ENCODE results near the gene ZNF407. TPM values are rescaled to one million over a fixed set of nuclear protein-coding genes. Genes with fewer than 3 reads are reported as not detected.

The ZNF407 gene
- total RNA-seq, 2 experiments from 2014 or later = 11.7 to 13.4 TPM

DNA sequence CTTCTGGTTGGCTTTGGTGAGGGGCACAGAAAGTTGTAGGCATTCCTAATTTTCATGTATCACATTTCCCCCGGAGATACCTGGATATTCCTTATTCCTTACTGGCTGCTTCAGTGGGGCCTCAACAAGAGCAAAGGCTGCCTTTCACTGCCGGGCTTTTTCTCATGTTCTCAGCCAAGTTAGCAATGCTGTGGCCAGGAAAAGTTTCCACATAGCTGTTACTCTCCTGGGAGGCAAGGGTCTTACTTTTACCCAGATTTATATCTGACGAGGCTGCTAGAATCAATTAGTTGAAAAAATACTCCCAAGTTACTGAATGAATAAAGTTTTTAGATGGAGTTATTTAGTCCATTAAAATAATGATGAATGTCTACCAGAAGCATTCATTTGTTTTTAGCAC, 230.5 kb downstream of the ZNF407 start:
- CTCF ChIA-PET = no interaction called here
- Mint-ChIP-seq H3K27me3 (no peaks in the 10 kb centered on the region), H3K9me3 (no peaks in the 10 kb centered on the region), H3K36me3 (ENCODE audit: low read depth) (peaks cover 4% of the 10 kb centered on the region), H3K4me3 (no peak overlapping the region), H3K27ac (no peak overlapping the region), H3K4me1 (peaks cover 2% of the 10 kb centered on the region)
- POLR2A ChIA-PET = no interaction called here
- no peak for DNase-seq

- Mint-ChIP-seq H3K4me1 (peaks cover 4% of the 10 kb centered on the region), H3K36me3 (ENCODE audit: low read depth) (no peaks in the 10 kb centered on the region), H3K4me3 (no peak overlapping the region), H3K27ac (no peak overlapping the region), H3K27me3 (no peaks in the 10 kb centered on the region), H3K9me3 (no peaks in the 10 kb centered on the region)
- ChIA-PET CTCF (no interaction called here), POLR2A (no interaction called here)
- no peak for DNase-seq
These were observed 234.0 kb downstream of the ZNF407 start for GRCh38 chr18:74831571-74832250.

DNA sequence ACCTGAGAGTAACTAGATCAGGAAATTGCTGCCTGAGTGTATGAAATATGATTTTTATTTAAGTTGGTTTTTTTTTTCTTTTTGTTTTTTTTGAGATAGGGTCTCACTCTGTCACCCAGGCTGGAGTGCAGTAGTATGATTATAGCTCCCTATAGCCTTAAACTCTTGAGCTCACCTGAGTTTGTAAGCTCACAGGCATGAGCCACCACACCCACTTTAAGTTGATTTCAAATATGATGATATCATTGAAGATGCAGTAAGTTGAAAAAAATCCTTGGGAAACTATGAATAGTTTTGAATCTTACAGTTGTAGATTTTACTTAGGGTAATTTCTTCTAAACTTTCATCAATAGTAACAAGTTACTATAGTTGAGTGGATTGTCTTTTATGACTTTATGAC, 234.7 kb downstream of the ZNF407 start:
- peaks cover 4% of the 10 kb centered on the region for H3K4me1 Mint-ChIP-seq
- H3K27me3 Mint-ChIP-seq = no peaks in the 10 kb centered on the region
- no peak overlapping the region for H3K27ac Mint-ChIP-seq
- ChIA-PET CTCF (interaction anchor here (1.1 kb wide), 1 partner anchor 13 kb away, joined by 3 read pairs; no protein-coding TSS in a partner anchor), POLR2A (no interaction called here)
- H3K36me3 Mint-ChIP-seq (ENCODE audit: low read depth) = no peaks in the 10 kb centered on the region
- no peaks in the 10 kb centered on the region for H3K9me3 Mint-ChIP-seq
- no peak overlapping the region for H3K4me3 Mint-ChIP-seq
- DNase-seq = no peak

DNA sequence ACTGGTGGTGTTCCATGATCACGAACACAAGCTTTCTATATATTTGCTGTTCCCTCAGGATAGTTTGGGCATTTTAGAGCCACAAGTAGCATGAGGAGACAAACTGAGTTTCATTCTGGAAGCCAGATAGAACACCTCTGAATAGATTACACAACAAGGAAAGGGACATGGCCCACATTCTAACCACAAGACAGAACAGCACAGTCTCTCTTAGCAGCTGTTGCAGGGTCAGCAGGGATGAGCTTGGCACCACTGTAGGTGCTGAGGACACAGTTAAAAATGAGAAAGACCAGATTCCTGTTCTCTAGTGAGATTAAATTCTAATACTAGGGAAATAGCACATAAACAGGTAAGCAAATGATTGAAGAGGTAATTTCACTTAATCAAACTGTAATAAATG, 235.3 kb downstream of the ZNF407 start:
- H3K27me3 Mint-ChIP-seq = no peaks in the 10 kb centered on the region
- peaks cover 5% of the 10 kb centered on the region for H3K4me1 Mint-ChIP-seq
- H3K27ac Mint-ChIP-seq = no peak overlapping the region
- CTCF ChIA-PET = interaction anchor here (1.1 kb wide), 1 partner anchor 14 kb away, joined by 3 read pairs; no protein-coding TSS in a partner anchor
- no peak for DNase-seq
- no peaks in the 10 kb centered on the region for H3K36me3 Mint-ChIP-seq (ENCODE audit: low read depth)
- no peaks in the 10 kb centered on the region for H3K9me3 Mint-ChIP-seq
- H3K4me3 Mint-ChIP-seq = no peak overlapping the region
- POLR2A ChIA-PET = no interaction called here

DNA sequence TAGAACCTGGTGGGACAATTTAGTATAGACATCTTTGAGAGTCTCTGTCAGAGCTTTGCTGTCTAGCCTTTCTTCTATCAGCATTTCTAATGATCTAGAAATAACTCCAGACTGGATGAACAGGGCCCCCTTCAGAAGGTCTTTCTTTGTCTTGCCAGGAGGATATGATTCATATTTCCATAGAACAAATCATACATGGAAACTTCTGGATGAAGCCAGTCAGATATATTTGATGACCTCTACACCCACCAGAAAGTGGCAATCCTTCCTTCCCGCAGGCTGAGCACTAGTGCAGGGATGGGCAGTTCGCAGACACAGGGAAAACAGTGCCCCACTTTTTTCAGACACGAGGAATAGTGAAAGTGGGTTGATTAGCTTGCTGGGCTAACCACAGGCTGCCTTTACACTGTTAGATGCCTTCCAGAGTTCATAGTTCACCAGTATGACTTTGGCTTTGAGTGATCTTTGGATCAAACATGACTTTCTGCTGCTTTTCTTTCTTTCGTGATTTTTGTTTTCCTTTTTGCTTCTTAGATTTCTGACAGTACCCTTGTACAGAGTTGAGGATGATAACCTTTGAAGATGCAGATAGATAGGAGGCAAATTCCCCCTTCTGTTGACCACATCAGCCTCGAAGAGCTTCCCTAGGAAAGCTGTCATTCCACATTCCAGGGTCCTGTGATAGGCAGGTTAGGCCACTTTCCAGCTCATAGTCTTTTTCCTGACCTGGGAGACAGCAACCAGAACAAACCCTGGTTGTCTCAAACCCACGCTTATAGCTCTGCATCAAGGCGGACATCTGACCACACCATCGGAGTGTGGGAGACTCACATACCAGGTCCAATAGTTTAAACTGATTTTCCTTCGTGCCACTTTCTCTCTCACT, 237.0 kb downstream of the ZNF407 start:
- DNase-seq = no peak
- Mint-ChIP-seq H3K36me3 (ENCODE audit: low read depth) (peaks cover 5% of the 10 kb centered on the region), H3K9me3 (no peaks in the 10 kb centered on the region), H3K27ac (no peak overlapping the region), H3K4me3 (no peak overlapping the region), H3K4me1 (peaks cover 13% of the 10 kb centered on the region), H3K27me3 (no peaks in the 10 kb centered on the region)
- POLR2A ChIA-PET = no interaction called here
- CTCF ChIA-PET = no interaction called here

DNA sequence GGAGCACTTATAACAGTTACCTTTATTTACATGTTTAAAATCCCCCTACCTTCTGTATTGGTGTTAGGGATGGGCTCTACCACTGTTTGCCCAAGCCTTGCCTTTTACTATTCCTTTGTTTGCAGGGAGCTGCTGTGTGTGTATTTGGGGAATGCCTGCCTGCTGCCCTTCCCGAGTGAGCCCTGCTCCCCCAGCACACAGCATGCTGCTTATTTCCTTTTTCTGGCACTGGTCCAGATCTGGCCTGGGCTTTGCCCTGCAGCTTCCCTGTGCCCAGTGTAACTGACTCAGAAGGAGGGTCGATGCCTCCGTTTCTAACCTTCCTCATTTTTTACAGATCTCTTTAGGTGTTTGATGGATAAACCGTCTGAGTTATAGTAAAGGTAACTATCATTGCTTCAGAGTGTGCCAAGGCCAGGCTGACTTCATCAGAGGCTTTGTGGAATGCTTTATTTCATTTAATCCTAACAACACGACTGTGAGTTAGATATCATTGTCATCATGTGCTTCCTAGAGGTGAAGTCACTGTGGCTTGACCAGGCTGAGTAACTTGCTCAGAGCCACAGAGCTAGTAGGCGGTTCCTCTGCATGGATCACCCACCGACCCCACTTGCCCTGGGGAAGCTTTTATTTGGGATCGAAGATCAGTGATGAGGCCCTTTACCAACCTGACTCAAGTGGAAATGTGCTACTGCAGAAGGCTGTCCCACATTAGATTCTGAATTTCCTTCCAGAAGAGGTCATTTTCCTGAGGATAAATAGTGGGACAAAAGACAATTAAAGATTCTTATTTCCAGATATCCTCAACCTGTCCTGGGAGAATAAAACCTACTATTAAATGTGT, 238.8 kb downstream of the ZNF407 start:
- H3K4me3 Mint-ChIP-seq = no peak overlapping the region
- ChIA-PET CTCF (no interaction called here), POLR2A (no interaction called here)
- no peak overlapping the region for H3K27ac Mint-ChIP-seq
- H3K4me1 Mint-ChIP-seq = peaks cover 32% of the 10 kb centered on the region
- no peak for DNase-seq
- peaks cover 16% of the 10 kb centered on the region for H3K36me3 Mint-ChIP-seq (ENCODE audit: low read depth)
- H3K9me3 Mint-ChIP-seq = no peaks in the 10 kb centered on the region
- no peaks in the 10 kb centered on the region for H3K27me3 Mint-ChIP-seq

- POLR2A ChIA-PET = no interaction called here
- no peaks in the 10 kb centered on the region for H3K27me3 Mint-ChIP-seq
- H3K4me3 Mint-ChIP-seq = no peak overlapping the region
- H3K4me1 Mint-ChIP-seq = peaks cover 28% of the 10 kb centered on the region
- H3K36me3 Mint-ChIP-seq (ENCODE audit: low read depth) = peaks cover 16% of the 10 kb centered on the region
- no peaks in the 10 kb centered on the region for H3K9me3 Mint-ChIP-seq
- peak overlapping the region; percentile 65 for H3K27ac Mint-ChIP-seq
- peak; percentile 25 for DNase-seq
- CTCF ChIA-PET = interaction anchor here (1.0 kb wide), 1 partner anchor 55 kb away, joined by 3 read pairs; no protein-coding TSS in a partner anchor
These were observed 243.0 kb downstream of the ZNF407 start for GRCh38 chr18:74840492-74841167.

GRCh38 chr18:74841248-74841647, 243.6 kb downstream of the ZNF407 start:
- Mint-ChIP-seq H3K27ac (no peak overlapping the region), H3K4me3 (no peak overlapping the region), H3K27me3 (no peaks in the 10 kb centered on the region), H3K36me3 (ENCODE audit: low read depth) (peaks cover 16% of the 10 kb centered on the region), H3K4me1 (peaks cover 28% of the 10 kb centered on the region), H3K9me3 (no peaks in the 10 kb centered on the region)
- ChIA-PET POLR2A (no interaction called here), CTCF (interaction anchor here (1.0 kb wide), 1 partner anchor 54 kb away, joined by 3 read pairs; no protein-coding TSS in a partner anchor)
- no peak for DNase-seq

GRCh38 chr18:74849301-74849700, 251.6 kb downstream of the ZNF407 start:
- no peaks in the 10 kb centered on the region for H3K27me3 Mint-ChIP-seq
- ChIA-PET CTCF (no interaction called here), POLR2A (no interaction called here)
- H3K4me3 Mint-ChIP-seq = no peak overlapping the region
- no peak for DNase-seq
- H3K36me3 Mint-ChIP-seq (ENCODE audit: low read depth) = no peaks in the 10 kb centered on the region
- no peak overlapping the region for H3K27ac Mint-ChIP-seq
- no peaks in the 10 kb centered on the region for H3K9me3 Mint-ChIP-seq
- H3K4me1 Mint-ChIP-seq = no peaks in the 10 kb centered on the region

DNA sequence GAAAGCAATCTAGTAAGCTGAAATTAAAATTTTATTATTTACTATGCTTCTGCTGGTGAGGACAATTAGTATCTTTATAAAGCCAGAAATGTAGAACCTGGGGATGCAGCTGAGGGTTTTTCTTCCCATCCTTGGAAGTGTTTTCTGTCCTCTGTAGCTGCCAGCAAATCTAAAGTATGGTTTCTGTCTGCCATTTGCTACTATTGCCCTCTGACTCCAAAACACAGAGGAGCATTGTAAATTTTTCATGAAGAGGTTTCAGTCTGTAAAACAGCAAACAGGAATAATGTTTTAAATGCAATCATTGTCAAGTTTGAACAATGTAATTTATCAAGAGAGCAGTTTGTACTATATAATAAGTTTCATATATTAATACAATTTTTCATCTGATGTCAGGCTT, 258.8 kb downstream of the ZNF407 start:
- POLR2A ChIA-PET = no interaction called here

GRCh38 chr18:74856928-74857327, 259.3 kb downstream of the ZNF407 start:
- CTCF ChIA-PET = no interaction called here
- DNase-seq = no peak
- POLR2A ChIA-PET = no interaction called here

More for the DNA sequence above, 258.8 kb downstream of the ZNF407 start:
- Mint-ChIP-seq H3K4me1 (no peaks in the 10 kb centered on the region), H3K36me3 (ENCODE audit: low read depth) (no peaks in the 10 kb centered on the region), H3K27ac (no peak overlapping the region), H3K9me3 (no peaks in the 10 kb centered on the region), H3K4me3 (no peak overlapping the region), H3K27me3 (no peaks in the 10 kb centered on the region)
- no peak for DNase-seq
- CTCF ChIA-PET = no interaction called here

GRCh38 chr18:74857901-74858300, 260.2 kb downstream of the ZNF407 start:
- no peaks in the 10 kb centered on the region for H3K9me3 Mint-ChIP-seq
- no peak overlapping the region for H3K27ac Mint-ChIP-seq
- H3K36me3 Mint-ChIP-seq (ENCODE audit: low read depth) = no peaks in the 10 kb centered on the region
- ChIA-PET CTCF (no interaction called here), POLR2A (no interaction called here)
- H3K4me1 Mint-ChIP-seq = no peaks in the 10 kb centered on the region
- DNase-seq = no peak
- H3K27me3 Mint-ChIP-seq = no peaks in the 10 kb centered on the region
- no peak overlapping the region for H3K4me3 Mint-ChIP-seq

More at GRCh38 chr18:74856928-74857327, 259.3 kb downstream of the ZNF407 start:
- Mint-ChIP-seq H3K4me1 (no peaks in the 10 kb centered on the region), H3K27ac (no peak overlapping the region), H3K4me3 (no peak overlapping the region), H3K27me3 (no peaks in the 10 kb centered on the region), H3K36me3 (ENCODE audit: low read depth) (no peaks in the 10 kb centered on the region), H3K9me3 (no peaks in the 10 kb centered on the region)

GRCh38 chr18:74861154-74861553, 263.5 kb downstream of the ZNF407 start:
- no peak overlapping the region for H3K4me3 Mint-ChIP-seq
- no peaks in the 10 kb centered on the region for H3K9me3 Mint-ChIP-seq
- POLR2A ChIA-PET = no interaction called here
- H3K27me3 Mint-ChIP-seq = no peaks in the 10 kb centered on the region
- no peaks in the 10 kb centered on the region for H3K36me3 Mint-ChIP-seq (ENCODE audit: low read depth)
- H3K4me1 Mint-ChIP-seq = peaks cover 2% of the 10 kb centered on the region
- H3K27ac Mint-ChIP-seq = no peak overlapping the region
- CTCF ChIA-PET = no interaction called here
- DNase-seq = no peak
